Fibroblast of villous mesenchyme (primary cell): ENCODE data around the gene NEK6. TPM values are rescaled to one million over a fixed set of nuclear protein-coding genes. Genes with fewer than 3 reads are reported as not detected.
A peak's percentile ranks its signal among the peaks of the same experiment; 100 is the strongest.

Experiments
- DNase-seq: peaks from one replicate; pipeline ENCODE4 v3.0.0-alpha.2; 2010; ENCODE audit warnings: low read depth
- H3K4me3 ChIP-seq: 2 replicates; pipeline ENCODE4 v1.5.1; 2011; ENCODE audit warnings: low read depth, mild to moderate bottlenecking, low read length
- CTCF ChIP-seq: IDR thresholded peaks from 2 replicates; pipeline ENCODE4 v1.5.1; 2012; ENCODE audit warnings: low read depth, mild to moderate bottlenecking, low read length; ENCODE audit not compliant: insufficient read depth
- total RNA-seq: library from RNA; depleted of rRNA; stranded (reverse); fragments of >200 nt; gene quantifications from 2 replicates; pipeline ENCODE4 v1.2.3, GENCODE V29; 2012

Gene NEK6
- total RNA-seq, 1 donor = 41.9 TPM

- TF ChIP-seq CTCF = no peak
- no peak overlapping the region for H3K4me3 ChIP-seq
- no peak for DNase-seq
Observed at GRCh38 chr9:124304285-124304684, 46.5 kb downstream of the NEK6 start.

GRCh38 chr9:124306098-124306735 is 48.5 kb downstream of the NEK6 start:
- no peak overlapping the region for H3K4me3 ChIP-seq
- DNase-seq = peak; percentile 93
- TF ChIP-seq CTCF = no peak

- no peak for TF ChIP-seq CTCF
- no peak for DNase-seq
- no peak overlapping the region for H3K4me3 ChIP-seq
Observed at GRCh38 chr9:124307379-124308030, 49.8 kb downstream of the NEK6 start.

- TF ChIP-seq CTCF = no peak
- no peak for DNase-seq
- H3K4me3 ChIP-seq = no peak overlapping the region
Observed at GRCh38 chr9:124308606-124309491, 51.1 kb downstream of the NEK6 start.

GRCh38 chr9:124309667-124310084 is 51.9 kb downstream of the NEK6 start:
- peak; percentile 89 for DNase-seq
- no peak for TF ChIP-seq CTCF
- H3K4me3 ChIP-seq = no peak overlapping the region

- no peak for DNase-seq
- TF ChIP-seq CTCF = peak; percentile 11
- no peak overlapping the region for H3K4me3 ChIP-seq
Observed at GRCh38 chr9:124311283-124311682, 53.5 kb downstream of the NEK6 start.
